WTC11 (cell line): ENCODE results near the gene AMPD3. TPM values are rescaled to one million over a fixed set of nuclear protein-coding genes. Genes with fewer than 3 reads are reported as not detected.

Experiments used
- ATAC-seq: fragments of 200-7000 bp; cut with Tn5 transposase; 2 replicates; pipeline ENCODE4 v1.10.0; 2021; ENCODE audit warnings: mild to moderate bottlenecking, moderate library complexity
- CTCF ChIA-PET: fragments of 300-600 bp; sonication (Branson Sonifier 250); formaldehyde crosslinking; loops from one replicate; lab custom pipeline; 2021; ENCODE audit warnings: antibody characterized with exemption; lab: Charles Lee
- POLR2A ChIA-PET: fragments of 350-600 bp; sonication (Branson Sonifier 250); formaldehyde crosslinking; loops from one replicate; lab custom pipeline; 2021; ENCODE audit warnings: antibody characterized with exemption; lab: Charles Lee
- DNase-seq: peaks from one replicate; pipeline ENCODE4 v3.0.0; 2021; ENCODE audit warnings: low spot score
- H3K27ac Mint-ChIP-seq: 2 replicates; pipeline ENCODE4 v1.8.0; 2021; ENCODE audit warnings: mixed read lengths
- H3K27me3 Mint-ChIP-seq: 2 replicates; pipeline ENCODE4 v1.8.0; 2021; ENCODE audit warnings: low read depth, mild to moderate bottlenecking, moderate library complexity, mixed read lengths
- H3K36me3 Mint-ChIP-seq: 2 replicates; pipeline ENCODE4 v1.8.0; 2021; ENCODE audit warnings: mixed read lengths
- H3K4me1 Mint-ChIP-seq: 2 replicates; pipeline ENCODE4 v1.8.0; 2022; ENCODE audit warnings: mixed read lengths
- H3K4me3 Mint-ChIP-seq: 2 replicates; pipeline ENCODE4 v1.8.0; 2021; ENCODE audit warnings: mild to moderate bottlenecking, moderate library complexity, mixed read lengths
- H3K9me3 Mint-ChIP-seq: 2 replicates; pipeline ENCODE4 v1.8.0; 2021; ENCODE audit warnings: mixed read lengths
- CREM ChIP-seq: sonication (generic); formaldehyde crosslinking; IDR thresholded peaks from 2 replicates; pipeline ENCODE4 v1.8.1; 2022; ENCODE audit warnings: mild to moderate bottlenecking, missing genetic modification reagents, moderate library complexity
- GRHL2 ChIP-seq: fragments of 250-450 bp; sonication (Bioruptor Pico); IDR thresholded peaks from 2 replicates; pipeline ENCODE4 v1.8.0; 2022; ENCODE audit warnings: mild to moderate bottlenecking, moderate library complexity; ENCODE audit not compliant: insufficient replicate concordance, severe bottlenecking
- GTF2I ChIP-seq: fragments of 250-450 bp; sonication (Bioruptor Pico); conservative IDR thresholded peaks from 2 replicates; pipeline ENCODE4 v1.4.0; 2021; ENCODE audit warnings: mild to moderate bottlenecking
- NFE2L1 ChIP-seq: sonication (generic); formaldehyde crosslinking; IDR thresholded peaks from 2 replicates; pipeline ENCODE4 v1.8.1; 2023; ENCODE audit warnings: missing genetic modification reagents
- NFYB ChIP-seq: sonication (generic); formaldehyde crosslinking; conservative IDR thresholded peaks from 2 replicates; pipeline ENCODE4 v1.8.0; 2022; ENCODE audit warnings: low read depth, missing genetic modification reagents
- RORB ChIP-seq: fragments of 250-450 bp; sonication (Bioruptor Pico); IDR thresholded peaks from 2 replicates; pipeline ENCODE4 v1.9.0; 2021; ENCODE audit warnings: mild to moderate bottlenecking
- TP53 ChIP-seq: sonication (generic); formaldehyde crosslinking; IDR thresholded peaks from 2 replicates; pipeline ENCODE4 v1.8.1; 2023; ENCODE audit warnings: mild to moderate bottlenecking, missing genetic modification reagents
- ZNF263 ChIP-seq: sonication (generic); formaldehyde crosslinking; IDR thresholded peaks from 2 replicates; pipeline ENCODE4 v1.8.1; 2022; ENCODE audit warnings: low read depth, mild to moderate bottlenecking, moderate library complexity, missing genetic modification reagents
- total RNA-seq: library from RNA; stranded (reverse); gene quantifications from 3 replicates; pipeline ENCODE4 v1.2.3, GENCODE V29; 2021
- TF ChIP-seq, protein P1 (sequence below): fragments of 250-450 bp; sonication (Bioruptor Pico); IDR thresholded peaks from 2 replicates; pipeline ENCODE4 v1.9.0; 2021; ENCODE audit warnings: mild to moderate bottlenecking, borderline replicate concordance
- TF ChIP-seq, protein P2 (sequence below): sonication (generic); formaldehyde crosslinking; IDR thresholded peaks from 2 replicates; pipeline ENCODE4 v1.8.0; 2022; ENCODE audit warnings: mild to moderate bottlenecking, missing genetic modification reagents
- TF ChIP-seq, protein P3 (sequence below): sonication (generic); formaldehyde crosslinking; IDR thresholded peaks from 2 replicates; pipeline ENCODE4 v1.8.0; 2022; ENCODE audit warnings: missing genetic modification reagents
- TF ChIP-seq, protein P4 (sequence below): fragments of 200-600 bp; IDR thresholded peaks from 2 replicates; pipeline ENCODE4 v1.8.0; 2022; ENCODE audit warnings: antibody characterized with exemption

AMPD3 gene
- total RNA-seq, 1 experiment from 2014 or later, result 6.4 TPM

DNA sequence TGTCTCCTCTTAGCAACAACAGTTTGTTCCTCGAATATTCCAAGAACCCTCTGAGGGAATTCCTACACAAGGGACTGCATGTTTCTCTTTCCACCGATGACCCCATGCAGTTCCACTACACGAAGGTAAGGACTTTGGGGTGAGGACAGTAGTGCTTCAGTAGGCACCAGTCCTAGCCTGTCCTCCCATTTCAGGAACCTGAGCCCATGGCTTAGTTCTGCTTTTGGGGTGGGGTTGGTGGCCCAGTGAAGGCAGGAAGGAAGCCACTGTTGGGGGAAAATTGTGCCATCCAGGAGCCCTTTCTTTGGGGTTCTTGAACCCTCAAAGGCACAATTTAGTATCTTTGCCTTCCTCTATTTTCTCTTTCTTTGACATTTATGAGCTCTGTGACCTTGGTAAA is 47.7 kb downstream of the AMPD3 start:
- ChIA-PET CTCF (no interaction called here), POLR2A (no interaction called here)
- ATAC-seq (no peak), DNase-seq (no peak)
- no peaks in the 10 kb centered on the region for H3K9me3 Mint-ChIP-seq
- TF ChIP-seq, protein P1, sequence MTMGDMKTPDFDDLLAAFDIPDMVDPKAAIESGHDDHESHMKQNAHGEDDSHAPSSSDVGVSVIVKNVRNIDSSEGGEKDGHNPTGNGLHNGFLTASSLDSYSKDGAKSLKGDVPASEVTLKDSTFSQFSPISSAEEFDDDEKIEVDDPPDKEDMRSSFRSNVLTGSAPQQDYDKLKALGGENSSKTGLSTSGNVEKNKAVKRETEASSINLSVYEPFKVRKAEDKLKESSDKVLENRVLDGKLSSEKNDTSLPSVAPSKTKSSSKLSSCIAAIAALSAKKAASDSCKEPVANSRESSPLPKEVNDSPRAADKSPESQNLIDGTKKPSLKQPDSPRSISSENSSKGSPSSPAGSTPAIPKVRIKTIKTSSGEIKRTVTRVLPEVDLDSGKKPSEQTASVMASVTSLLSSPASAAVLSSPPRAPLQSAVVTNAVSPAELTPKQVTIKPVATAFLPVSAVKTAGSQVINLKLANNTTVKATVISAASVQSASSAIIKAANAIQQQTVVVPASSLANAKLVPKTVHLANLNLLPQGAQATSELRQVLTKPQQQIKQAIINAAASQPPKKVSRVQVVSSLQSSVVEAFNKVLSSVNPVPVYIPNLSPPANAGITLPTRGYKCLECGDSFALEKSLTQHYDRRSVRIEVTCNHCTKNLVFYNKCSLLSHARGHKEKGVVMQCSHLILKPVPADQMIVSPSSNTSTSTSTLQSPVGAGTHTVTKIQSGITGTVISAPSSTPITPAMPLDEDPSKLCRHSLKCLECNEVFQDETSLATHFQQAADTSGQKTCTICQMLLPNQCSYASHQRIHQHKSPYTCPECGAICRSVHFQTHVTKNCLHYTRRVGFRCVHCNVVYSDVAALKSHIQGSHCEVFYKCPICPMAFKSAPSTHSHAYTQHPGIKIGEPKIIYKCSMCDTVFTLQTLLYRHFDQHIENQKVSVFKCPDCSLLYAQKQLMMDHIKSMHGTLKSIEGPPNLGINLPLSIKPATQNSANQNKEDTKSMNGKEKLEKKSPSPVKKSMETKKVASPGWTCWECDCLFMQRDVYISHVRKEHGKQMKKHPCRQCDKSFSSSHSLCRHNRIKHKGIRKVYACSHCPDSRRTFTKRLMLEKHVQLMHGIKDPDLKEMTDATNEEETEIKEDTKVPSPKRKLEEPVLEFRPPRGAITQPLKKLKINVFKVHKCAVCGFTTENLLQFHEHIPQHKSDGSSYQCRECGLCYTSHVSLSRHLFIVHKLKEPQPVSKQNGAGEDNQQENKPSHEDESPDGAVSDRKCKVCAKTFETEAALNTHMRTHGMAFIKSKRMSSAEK (CRISPR knock-in tag), result no peak
- no peak for TF ChIP-seq RORB (CRISPR knock-in tag)
- peaks cover 6% of the 10 kb centered on the region; the same call in 1 of the 2 replicates for H3K36me3 Mint-ChIP-seq
- H3K4me3 Mint-ChIP-seq, result no peak overlapping the region
- H3K27me3 Mint-ChIP-seq, result peaks cover 21% of the 10 kb centered on the region
- no peak overlapping the region for H3K27ac Mint-ChIP-seq
- 0 out of 2 replicates have a peak, but pooled peaks cover 2% of the 10 kb centered on the region for H3K4me1 Mint-ChIP-seq

DNA sequence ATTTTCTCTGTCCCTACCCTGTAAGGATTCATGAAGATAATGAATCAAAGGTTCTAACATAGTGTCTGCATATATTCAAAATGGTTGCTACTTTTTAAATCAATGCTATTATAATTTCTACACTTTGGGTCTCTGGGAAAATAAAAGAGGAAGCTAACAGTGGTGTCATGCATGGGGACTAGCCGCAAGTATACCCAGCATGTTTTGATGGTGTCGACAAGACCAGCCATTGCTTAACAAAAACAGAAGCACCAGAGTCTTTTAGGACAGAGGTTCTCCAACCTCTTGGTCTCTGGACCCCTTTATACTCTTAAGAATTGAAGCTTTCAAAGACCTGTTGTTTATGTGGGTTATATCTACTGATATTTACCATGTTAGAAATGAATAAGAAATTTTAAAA is 48.2 kb downstream of the AMPD3 start:
- CTCF ChIA-PET, result no interaction called here
- POLR2A ChIA-PET, result no interaction called here
- no peak for TF ChIP-seq NFYB
- no peak for TF ChIP-seq GTF2I (CRISPR knock-in tag)
- TF ChIP-seq, protein P2, sequence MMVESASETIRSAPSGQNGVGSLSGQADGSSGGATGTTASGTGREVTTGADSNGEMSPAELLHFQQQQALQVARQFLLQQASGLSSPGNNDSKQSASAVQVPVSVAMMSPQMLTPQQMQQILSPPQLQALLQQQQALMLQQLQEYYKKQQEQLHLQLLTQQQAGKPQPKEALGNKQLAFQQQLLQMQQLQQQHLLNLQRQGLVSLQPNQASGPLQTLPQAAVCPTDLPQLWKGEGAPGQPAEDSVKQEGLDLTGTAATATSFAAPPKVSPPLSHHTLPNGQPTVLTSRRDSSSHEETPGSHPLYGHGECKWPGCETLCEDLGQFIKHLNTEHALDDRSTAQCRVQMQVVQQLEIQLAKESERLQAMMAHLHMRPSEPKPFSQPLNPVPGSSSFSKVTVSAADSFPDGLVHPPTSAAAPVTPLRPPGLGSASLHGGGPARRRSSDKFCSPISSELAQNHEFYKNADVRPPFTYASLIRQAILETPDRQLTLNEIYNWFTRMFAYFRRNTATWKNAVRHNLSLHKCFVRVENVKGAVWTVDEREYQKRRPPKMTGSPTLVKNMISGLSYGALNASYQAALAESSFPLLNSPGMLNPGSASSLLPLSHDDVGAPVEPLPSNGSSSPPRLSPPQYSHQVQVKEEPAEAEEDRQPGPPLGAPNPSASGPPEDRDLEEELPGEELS (CRISPR knock-in tag), result no peak
- TF ChIP-seq TP53 (CRISPR knock-in tag), result no peak
- TF ChIP-seq, protein P3, sequence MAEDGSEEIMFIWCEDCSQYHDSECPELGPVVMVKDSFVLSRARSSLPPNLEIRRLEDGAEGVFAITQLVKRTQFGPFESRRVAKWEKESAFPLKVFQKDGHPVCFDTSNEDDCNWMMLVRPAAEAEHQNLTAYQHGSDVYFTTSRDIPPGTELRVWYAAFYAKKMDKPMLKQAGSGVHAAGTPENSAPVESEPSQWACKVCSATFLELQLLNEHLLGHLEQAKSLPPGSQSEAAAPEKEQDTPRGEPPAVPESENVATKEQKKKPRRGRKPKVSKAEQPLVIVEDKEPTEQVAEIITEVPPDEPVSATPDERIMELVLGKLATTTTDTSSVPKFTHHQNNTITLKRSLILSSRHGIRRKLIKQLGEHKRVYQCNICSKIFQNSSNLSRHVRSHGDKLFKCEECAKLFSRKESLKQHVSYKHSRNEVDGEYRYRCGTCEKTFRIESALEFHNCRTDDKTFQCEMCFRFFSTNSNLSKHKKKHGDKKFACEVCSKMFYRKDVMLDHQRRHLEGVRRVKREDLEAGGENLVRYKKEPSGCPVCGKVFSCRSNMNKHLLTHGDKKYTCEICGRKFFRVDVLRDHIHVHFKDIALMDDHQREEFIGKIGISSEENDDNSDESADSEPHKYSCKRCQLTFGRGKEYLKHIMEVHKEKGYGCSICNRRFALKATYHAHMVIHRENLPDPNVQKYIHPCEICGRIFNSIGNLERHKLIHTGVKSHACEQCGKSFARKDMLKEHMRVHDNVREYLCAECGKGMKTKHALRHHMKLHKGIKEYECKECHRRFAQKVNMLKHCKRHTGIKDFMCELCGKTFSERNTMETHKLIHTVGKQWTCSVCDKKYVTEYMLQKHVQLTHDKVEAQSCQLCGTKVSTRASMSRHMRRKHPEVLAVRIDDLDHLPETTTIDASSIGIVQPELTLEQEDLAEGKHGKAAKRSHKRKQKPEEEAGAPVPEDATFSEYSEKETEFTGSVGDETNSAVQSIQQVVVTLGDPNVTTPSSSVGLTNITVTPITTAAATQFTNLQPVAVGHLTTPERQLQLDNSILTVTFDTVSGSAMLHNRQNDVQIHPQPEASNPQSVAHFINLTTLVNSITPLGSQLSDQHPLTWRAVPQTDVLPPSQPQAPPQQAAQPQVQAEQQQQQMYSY (CRISPR knock-in tag), result no peak
- TF ChIP-seq, protein P4, sequence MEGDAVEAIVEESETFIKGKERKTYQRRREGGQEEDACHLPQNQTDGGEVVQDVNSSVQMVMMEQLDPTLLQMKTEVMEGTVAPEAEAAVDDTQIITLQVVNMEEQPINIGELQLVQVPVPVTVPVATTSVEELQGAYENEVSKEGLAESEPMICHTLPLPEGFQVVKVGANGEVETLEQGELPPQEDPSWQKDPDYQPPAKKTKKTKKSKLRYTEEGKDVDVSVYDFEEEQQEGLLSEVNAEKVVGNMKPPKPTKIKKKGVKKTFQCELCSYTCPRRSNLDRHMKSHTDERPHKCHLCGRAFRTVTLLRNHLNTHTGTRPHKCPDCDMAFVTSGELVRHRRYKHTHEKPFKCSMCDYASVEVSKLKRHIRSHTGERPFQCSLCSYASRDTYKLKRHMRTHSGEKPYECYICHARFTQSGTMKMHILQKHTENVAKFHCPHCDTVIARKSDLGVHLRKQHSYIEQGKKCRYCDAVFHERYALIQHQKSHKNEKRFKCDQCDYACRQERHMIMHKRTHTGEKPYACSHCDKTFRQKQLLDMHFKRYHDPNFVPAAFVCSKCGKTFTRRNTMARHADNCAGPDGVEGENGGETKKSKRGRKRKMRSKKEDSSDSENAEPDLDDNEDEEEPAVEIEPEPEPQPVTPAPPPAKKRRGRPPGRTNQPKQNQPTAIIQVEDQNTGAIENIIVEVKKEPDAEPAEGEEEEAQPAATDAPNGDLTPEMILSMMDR, result no peak
- TF ChIP-seq GRHL2 (CRISPR knock-in tag), result no peak
- TF ChIP-seq CREM (CRISPR knock-in tag), result no peak
- no peak for TF ChIP-seq NFE2L1 (CRISPR knock-in tag)
- TF ChIP-seq ZNF263 (CRISPR knock-in tag), result no peak
- Mint-ChIP-seq H3K27me3 (peaks cover 21% of the 10 kb centered on the region), H3K4me1 (0 out of 2 replicates have a peak, but pooled peaks cover 2% of the 10 kb centered on the region), H3K9me3 (no peaks in the 10 kb centered on the region), H3K36me3 (peaks cover 6% of the 10 kb centered on the region; the same call in 1 of the 2 replicates), H3K27ac (no peak overlapping the region), H3K4me3 (no peak overlapping the region)
- ATAC-seq (no peak), DNase-seq (no peak)
